Left ventricle myocardium superior (tissue), 1 donor: ENCODE measurements around the gene SHMT1. TPM values are rescaled to one million over a fixed set of nuclear protein-coding genes. Genes with fewer than 3 reads are reported as not detected.

Experiments
- ATAC-seq: fragments of 200-7000 bp; cut with Tn5 transposase; one replicate; pipeline ENCODE4 v1.9.1; 2020; ENCODE audit warnings: mild to moderate bottlenecking, moderate library complexity
- DNase-seq: peaks from one replicate; pipeline ENCODE4 v3.0.0-alpha.2; 2020
- intact Hi-C: fragments of 100-400 bp; cut with micrococcal nuclease; formaldehyde crosslinking; loops from one replicate; pipeline ENCODE4 v1.11.0; 2022
- total RNA-seq: library from RNA; stranded (reverse); fragmentation: NEBNext Ultra II Directional; extraction: Animal tissue kit (Norgen Biotek cat#: 25700); gene quantifications from one replicate; pipeline ENCODE4 v1.2.1, GENCODE V29; 2021
- donor health status: DM: no; HTN: yes; CAD: no; lungs with severe emphysema.

SHMT1 gene
- total RNA-seq, 1 donor from 2014 or later = 8.4 TPM

- intact Hi-C loops = no loop called here
- DNase-seq (no peak), ATAC-seq (no peak)
These were observed 31.5 kb downstream of the SHMT1 start for GRCh38 chr17:18331879-18332278.

DNA sequence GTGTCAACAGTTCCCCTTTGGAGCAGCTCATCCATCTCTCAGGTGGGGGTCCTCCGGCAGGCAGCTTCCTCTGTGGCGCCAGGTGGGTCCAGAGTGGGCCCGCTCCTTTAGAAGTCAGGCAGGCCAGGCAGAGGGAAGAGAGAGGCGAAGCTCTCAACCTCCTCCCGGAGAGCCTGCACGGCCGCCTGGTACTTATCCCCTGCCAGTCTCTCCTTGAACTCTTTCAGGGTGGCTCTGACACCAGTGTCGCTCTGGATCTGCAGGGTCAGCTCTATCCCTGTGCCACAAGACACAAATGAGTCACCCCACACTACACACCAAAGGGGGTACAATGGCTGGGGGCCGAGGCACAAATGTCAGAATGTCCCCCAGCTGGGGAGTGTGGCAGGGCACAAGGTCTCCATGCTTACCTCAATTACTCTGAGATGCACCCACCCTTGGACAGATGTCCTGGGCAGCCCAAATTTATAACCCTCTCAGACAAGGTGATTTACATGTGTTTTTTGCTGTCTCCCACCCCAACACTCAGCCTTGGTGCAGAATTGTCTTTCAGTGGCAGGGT, 34.6 kb downstream of the SHMT1 start:
- intact Hi-C loops = no loop called here
- ATAC-seq (no peak), DNase-seq (no peak)

GRCh38 chr17:18327556-18327955, 35.8 kb downstream of the SHMT1 start:
- no peak for DNase-seq
- intact Hi-C loops = no loop called here
- no peak for ATAC-seq

DNA sequence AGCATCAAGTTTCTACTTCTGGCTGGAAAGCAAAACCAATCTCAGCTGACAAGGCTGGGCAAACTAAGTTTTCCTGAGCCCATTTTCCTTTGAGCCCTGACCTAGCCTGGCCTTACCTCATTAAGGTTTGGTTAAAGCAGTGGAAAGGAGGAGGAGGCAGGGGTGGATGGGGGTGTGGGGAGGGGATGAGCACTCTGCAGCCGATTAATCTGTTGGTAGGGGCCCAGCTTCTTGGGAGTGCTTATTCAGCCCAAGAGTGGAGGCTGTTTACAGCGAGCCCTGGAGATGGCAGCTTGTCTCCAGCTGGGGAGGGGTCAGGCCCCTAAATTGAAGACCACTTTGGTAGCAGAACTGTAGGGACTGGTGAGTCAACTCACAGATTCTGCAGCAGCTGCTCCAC, 36.3 kb downstream of the SHMT1 start:
- DNase-seq = no peak
- intact Hi-C loops = no loop called here
- no peak for ATAC-seq

DNA sequence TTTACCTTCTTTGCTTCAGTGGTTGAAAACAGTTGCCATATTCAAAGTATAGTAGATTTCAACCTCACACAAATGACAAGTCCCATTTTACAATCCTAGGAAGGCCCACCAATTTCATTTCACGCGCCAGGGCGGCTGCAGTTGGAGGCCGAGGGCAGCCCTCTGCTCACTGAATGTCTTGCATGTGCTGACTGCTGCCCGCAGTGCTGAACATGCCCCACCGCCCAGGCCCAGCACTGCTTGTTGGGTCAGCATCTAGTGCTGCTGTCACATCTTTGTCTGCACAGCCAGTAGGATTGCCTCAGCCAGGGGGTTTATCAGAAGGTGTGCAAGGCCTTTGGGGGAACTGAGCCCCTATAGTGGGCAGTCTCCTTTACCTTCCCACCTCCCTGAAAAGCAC, 36.8 kb downstream of the SHMT1 start:
- intact Hi-C loops = no loop called here
- DNase-seq (no peak), ATAC-seq (no peak)

DNA sequence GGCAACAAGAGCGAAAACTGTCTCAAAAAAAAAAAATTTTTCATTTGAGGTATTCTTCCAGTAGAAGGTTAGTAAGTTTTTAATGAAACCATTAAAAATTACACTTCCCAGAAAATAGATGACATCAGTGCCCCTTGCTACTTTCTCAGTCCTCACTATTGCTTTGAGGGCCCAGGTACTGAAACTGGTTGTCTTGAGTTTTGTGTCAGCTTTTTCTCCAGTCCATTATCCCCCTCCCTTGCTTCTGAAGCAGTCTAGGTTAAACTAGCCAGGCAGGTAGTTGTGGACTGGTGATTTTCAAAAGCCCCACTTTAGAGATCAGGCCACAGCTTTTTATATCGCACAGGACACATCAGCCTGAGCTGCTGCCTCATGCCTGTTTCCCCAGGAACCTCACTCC, 37.3 kb downstream of the SHMT1 start:
- ATAC-seq (no peak), DNase-seq (no peak)
- intact Hi-C loops = no loop called here

- no peak for ATAC-seq
- intact Hi-C loops = no loop called here
- DNase-seq = no peak
These were observed 39.0 kb downstream of the SHMT1 start for GRCh38 chr17:18324140-18325050.

- intact Hi-C loops = no loop called here
These were observed 39.7 kb downstream of the SHMT1 start for GRCh38 chr17:18323507-18324139.

GRCh38 chr17:18323007-18323406, 40.3 kb downstream of the SHMT1 start:
- ATAC-seq = no peak
- no peak for DNase-seq
- intact Hi-C loops = no loop called here

More at GRCh38 chr17:18323507-18324139, 39.7 kb downstream of the SHMT1 start:
- DNase-seq (no peak), ATAC-seq (no peak)

DNA sequence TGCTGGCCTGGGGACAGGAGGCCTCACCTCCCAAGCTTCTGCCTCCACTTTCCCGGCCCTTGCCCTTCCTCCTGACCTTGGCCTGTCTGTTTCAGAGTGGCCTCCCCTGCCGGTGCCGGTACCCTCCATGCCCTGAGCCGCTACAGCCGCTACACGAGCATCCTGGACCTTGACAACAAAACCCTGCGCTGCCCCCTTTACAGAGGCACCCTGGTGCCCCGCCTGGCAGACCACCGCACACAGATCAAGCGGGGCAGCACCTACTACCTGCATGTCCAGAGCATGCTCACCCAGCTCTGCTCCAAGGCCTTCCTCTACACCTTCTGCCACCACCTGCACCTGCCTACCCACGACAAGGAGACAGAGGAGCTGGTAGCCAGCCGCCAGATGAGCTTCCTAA, 40.8 kb downstream of the SHMT1 start:
- intact Hi-C loops = no loop called here
- ATAC-seq = no peak
- no peak for DNase-seq

DNA sequence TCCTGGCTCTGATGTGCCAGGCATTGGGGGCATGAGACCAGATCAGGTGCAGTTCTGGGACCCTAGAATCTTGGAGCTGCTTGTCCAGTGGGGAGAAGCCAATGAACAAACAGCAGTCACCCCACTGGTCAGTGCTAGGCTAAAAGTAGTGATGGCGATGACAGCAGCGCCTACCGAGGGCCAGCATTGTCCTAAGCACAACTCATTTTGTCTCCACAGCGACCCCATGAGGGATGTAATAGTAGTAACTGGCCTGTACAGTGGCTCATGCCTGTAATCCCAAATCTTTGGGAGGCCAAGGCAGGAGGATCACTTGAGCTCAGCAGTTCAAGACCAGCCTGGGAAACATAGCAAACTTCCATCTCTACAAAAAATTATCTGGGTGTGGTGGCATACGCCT, 42.0 kb downstream of the SHMT1 start:
- intact Hi-C loops = no loop called here
- DNase-seq (no peak), ATAC-seq (peak; percentile 14)

DNA sequence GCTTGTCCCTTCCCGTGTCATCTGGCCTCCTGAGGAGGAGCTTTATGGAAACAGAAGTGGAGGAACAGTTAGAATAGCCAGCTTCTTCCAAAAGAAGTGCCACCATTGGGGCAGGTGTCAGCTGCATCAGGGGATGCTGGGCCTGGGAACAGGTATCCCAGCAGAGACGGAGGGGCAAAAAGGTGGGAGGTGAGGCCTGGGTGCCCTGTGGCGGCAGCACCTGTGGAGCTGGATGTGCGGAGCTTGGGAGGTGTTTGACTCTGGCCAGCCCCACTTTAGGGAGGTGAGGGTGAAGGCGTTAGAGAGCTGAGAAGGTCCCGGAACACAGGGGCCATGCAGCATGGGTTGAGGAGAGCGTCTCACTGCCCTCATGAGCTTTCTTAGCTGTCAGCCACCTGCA, 43.0 kb downstream of the SHMT1 start:
- no peak for ATAC-seq
- intact Hi-C loops = no loop called here
- no peak for DNase-seq

DNA sequence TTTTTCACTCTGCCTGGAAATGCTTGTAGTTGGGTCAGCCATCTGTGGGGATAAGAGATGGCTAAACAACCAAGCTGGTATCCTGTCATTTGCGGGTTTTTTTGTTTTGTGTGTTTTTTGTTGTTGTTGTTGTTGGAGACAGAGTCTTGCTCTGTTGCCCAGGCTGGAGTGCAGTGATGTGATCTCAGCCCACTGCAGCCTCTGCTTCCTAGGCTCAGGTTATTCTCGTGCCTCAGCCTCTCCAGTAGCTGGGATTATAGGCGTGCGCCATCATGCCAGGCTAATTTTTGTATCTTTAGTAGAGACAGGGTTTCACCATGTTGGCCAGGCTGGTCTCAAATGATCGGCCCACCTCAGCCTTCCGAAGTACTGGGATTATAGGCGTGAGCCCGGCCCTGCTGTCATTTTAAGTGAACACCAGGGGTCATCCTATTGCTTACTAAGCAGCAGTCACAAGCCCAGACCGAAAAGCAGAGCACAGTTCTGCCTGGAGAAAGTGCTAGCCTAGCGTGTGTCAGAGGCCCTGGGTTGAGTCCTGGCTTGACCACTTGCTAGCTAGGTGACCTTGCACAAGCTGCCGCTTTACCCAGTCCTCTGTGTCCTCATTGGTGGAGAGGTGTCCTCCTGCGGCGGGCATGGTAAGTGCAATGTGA, 43.6 kb downstream of the SHMT1 start:
- intact Hi-C loops = no loop called here
- ATAC-seq = peak; percentile 8
- DNase-seq = no peak

DNA sequence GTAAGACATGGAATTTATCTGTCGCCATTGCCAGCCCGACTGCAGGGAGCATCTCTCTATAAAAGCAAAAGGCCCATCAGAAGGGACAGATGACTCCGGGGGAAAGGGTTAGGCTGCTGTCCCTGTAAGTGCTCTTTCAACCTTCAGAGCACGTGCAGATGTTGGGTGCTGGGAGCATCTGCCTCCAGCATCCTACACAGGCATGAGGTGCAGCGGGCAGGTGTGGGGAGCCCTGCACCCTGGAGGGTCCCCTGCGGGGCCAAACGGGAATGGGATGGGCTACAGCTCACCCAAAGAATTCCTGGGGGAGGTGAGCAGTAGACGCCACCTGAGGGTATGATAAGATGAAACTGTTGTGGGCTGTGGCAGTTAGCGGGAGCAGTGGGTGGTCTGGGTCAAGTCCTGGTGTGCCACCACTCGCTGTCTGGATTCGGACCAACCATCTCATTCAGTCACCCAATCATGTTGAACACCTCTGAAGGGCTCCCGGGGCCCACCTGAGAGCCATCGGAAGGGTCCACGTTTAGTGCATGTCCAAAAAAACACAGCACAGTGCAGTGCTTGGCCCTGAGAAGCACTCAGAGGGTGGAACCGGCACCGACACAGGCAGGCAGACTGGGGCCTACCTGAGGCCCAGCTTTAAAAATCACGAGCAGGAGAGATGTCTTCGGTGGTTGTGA, 44.4 kb downstream of the SHMT1 start:
- intact Hi-C loops = no loop called here
- DNase-seq (no peak), ATAC-seq (no peak)

DNA sequence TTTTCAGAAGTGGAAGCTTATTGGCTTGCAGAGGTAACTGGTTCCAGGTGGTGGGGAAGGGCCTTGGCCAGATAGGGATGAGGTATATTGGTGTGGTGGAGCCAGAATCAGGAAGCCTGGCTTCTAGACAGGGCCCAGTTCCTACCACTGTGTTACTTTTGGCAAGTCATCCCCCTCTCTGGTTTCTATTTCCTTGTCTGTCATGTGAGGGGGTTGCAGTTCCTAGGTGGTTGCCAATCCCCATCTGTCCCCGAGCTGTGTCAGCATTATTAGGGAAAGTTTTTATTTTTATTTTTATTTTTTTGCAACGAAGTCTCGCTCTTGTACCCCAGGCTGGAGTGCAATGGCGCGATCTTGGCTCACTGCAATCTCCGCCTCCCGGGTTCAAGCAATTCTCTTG, 45.2 kb downstream of the SHMT1 start:
- intact Hi-C loops = no loop called here
- ATAC-seq (no peak), DNase-seq (no peak)

- intact Hi-C loops = no loop called here
- DNase-seq = no peak
- ATAC-seq = no peak
These were observed 47.4 kb downstream of the SHMT1 start for GRCh38 chr17:18315961-18316360.

- DNase-seq (no peak), ATAC-seq (no peak)
These were observed 47.8 kb downstream of the SHMT1 start for GRCh38 chr17:18315562-18315922.

DNA sequence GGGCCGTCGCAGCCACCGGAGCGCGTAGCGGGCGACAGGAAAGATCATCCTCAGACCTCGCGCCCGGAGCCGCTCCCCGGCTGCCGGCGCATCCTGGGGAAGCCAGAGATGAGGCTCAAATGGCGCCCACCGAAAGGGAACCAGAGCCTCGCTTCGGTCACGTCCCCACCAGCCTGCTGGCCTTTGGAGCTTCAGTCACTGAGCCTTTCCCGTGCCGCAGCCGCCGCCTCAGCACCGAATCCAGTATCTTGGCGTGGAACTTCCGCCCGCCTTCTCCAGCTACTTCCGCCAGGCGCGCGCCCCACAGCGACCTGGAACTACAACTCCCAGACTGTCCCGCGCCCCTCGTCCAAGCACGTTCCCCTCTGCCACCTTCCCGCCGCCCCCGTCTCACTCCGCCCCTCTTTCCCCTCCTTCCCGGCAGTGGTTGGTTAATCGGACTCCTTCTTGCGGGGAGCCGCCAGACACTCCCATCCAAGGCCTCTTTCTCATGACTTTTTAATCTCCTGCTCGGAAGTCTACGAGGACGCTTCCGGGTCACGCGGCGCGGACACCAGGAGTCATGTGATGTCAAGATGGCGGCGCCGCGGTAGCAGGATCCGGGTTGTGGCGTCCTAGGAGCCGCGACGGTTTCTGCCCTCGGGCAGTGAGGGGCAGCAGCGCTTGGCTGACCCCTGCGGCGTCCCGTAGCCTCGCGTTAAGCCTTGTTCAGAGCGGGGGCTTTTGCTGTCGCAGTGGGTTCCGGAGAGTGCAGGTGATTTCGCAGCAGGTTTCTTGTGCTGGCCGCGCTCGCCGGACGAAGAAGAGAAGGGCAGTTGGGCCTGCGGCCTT, 48.4 kb downstream of the SHMT1 start, which contains the start of the genes SMCR8 and TOP3A:
TSS of gene SMCR8 (plus strand) at position 563 of the 831 bp plus-strand sequence. CDS start 497 bp downstream, outside the sequence.
TSS of gene TOP3A (minus strand) at position 264 of the 831 bp plus-strand sequence. CDS start at position 48, 216 bp downstream.
- intact Hi-C loops = loop anchor here (5.0 kb wide), 1 partner anchor 98 kb away; no protein-coding TSS in a partner anchor
- ATAC-seq (peak; percentile 98), DNase-seq (peak; percentile 98)

More at GRCh38 chr17:18315562-18315922, 47.8 kb downstream of the SHMT1 start:
- intact Hi-C loops = no loop called here
